Iris pigment epithelial cell (primary cell): ENCODE data around the gene HLA-DQB1.
"Not testable (repeated sequence)": the region's sequence is repeated elsewhere in the genome, so short reads cannot be mapped to it uniquely, and the experiment has no call there.

Experiments
- DNase-seq: peaks from one replicate; pipeline ENCODE4 v3.0.0-alpha.2; 2011; ENCODE audit warnings: low read depth

Gene HLA-DQB1

GRCh38 chr6:32662099-32662498, 4.4 kb downstream of the HLA-DQB1 start:
- DNase-seq = no peak

DNA sequence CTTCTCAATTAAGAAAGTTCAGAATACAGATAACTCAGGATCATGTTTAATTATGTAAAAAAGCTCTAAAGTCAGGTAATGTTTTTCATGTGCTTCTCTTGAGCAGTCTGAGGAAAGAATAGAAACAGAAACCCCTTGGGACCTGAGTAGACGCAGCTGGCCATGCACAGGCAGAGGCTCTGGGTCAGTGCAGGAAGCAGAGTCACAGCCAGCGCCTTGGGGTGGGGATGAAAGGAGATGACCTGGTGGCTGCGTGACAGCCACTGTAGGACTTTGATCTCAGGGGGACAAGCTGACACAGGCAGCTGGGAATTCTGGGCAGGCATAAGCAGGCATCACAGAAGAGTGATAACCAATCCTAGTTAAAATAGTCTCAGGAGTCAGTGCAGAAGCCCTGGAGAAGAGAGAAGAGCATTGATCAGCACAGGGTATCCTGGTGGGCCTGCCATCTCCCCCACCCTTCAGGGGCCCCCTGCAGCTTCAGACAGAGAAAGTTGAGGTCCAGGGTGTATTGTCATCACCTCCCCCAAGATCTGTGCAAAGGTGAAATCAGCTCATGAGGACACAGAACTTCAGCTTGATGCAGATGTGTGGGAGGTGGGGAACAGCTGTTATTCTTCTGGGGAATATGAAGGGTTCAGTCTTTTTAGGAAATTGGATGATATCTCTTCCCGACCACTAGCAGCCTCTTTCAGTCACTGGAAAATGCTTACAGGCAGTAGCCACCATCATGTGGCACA, 6.4 kb downstream of the HLA-DQB1 start:
- no peak for DNase-seq

DNA sequence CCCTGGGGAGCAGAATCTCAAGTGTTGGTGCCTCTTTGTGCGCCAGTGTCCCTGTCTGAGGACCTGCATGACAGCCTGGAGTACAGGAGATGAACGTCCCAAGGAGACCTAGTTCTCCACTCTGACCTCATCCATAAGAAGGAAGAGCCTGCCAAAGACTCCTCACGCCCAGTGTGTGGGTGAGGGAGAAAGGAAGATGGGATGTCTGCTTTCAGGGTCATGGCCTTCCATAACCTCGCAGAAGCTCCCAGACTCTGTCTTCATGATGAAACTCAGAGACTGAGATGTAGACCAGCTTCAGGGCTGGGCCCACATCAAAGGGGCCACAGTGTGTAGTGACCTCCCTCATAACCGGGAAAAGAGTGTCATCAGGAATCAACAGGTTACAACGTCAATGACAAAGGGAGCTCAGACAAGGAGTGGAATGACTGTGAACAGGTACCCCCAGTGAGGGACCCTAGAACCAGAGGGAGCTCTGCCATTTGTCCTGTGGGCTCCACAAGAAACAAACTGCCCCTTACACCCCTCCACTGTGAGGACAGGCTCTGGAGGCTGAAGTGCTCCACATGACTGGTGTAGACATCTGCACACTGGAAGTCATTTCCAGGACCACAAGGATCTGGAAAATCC, 8.1 kb downstream of the HLA-DQB1 start:
- no peak for DNase-seq

- not testable (repeated sequence) for DNase-seq
Observed at GRCh38 chr6:32657819-32658218, 8.6 kb downstream of the HLA-DQB1 start.

DNA sequence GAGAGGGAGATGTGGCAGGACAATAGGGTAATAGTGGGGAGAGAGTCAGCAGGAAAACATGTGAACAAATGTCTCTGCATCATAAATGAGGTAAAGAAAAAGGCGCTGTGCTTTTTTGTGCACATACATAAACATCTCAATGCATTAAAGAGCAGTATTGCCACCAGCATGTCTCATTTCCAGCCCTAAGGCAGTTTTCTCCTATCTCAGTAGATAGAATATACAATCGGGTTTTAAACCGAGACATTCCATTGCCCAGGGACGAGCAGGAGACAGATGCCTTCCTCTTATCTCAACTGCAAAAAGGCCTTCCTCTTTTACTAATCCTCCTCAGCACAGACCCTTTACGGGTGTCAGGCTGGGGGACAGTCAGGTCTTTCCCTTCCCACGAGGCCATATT, 9.1 kb downstream of the HLA-DQB1 start:
- not testable (repeated sequence) for DNase-seq

- no peak for DNase-seq
Observed at GRCh38 chr6:32655203-32655710, 11.2 kb downstream of the HLA-DQB1 start.

- no peak for DNase-seq
Observed at GRCh38 chr6:32645047-32645703, 21.3 kb downstream of the HLA-DQB1 start.

- no peak for DNase-seq
Observed at GRCh38 chr6:32643904-32644303, 22.6 kb downstream of the HLA-DQB1 start.

DNA sequence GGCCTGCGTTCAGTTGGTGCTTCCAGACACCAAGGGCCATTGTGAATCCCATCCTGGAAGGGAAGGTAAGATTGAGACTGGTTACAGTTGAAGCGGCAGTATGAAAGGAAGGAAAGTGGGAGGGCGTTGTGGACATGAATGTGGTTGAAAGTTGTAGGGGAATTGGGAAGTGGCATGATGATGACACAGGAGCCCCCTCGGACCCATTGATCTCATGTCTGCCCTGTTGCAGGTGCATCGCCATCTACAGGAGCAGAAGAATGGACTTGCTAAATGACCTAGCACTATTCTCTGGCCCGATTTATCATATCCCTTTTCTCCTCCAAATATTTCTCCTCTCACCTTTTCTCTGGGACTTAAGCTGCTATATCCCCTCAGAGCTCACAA, 23.7 kb downstream of the HLA-DQB1 start:
- no peak for DNase-seq

DNA sequence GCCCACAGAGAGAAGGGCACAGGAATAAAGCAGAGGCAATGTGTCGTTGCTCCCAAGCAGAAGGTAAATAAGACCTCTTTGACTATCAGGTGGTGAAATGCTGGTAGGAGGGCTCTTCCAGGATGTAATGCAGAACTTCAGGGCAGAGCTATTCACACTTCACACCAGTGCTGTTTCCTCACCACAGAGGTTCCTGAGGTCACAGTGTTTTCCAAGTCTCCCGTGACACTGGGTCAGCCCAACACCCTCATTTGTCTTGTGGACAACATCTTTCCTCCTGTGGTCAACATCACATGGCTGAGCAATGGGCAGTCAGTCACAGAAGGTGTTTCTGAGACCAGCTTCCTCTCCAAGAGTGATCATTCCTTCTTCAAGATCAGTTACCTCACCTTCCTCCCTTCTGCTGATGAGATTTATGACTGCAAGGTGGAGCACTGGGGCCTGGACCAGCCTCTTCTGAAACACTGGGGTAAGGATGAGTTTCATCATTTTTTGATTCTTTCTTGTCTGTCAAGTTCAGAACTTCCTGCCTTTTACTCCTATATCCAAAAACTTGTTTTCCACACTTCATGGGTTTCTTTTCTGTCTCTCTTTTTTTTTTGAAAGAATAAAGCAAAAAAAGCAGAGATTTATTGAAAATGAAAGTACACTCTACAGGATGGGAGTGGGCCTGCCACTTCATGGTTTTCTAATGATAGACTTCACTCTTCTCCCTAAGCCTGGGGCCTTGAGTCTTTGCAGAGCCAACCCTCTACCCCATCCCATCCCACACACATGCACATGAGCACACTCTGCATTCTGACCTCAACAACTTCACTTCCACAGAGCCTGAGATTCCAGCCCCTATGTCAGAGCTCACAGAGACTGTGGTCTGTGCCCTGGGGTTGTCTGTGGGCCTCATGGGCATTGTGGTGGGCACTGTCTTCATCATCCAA, 24.4 kb downstream of the HLA-DQB1 start:
- not testable (repeated sequence) for DNase-seq

DNA sequence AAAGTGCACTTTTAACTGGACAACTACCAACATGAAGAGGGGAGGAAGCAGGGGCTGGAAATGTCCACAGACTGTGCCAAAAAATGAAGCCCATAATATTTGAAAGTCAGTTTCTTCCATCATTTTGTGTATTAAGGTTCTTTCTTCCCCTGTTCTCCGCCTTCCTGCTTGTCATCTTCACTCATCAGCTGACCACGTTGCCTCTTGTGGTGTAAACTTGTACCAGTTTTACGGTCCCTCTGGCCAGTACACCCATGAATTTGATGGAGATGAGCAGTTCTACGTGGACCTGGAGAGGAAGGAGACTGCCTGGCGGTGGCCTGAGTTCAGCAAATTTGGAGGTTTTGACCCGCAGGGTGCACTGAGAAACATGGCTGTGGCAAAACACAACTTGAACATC, 25.3 kb downstream of the HLA-DQB1 start:
- no peak for DNase-seq

DNA sequence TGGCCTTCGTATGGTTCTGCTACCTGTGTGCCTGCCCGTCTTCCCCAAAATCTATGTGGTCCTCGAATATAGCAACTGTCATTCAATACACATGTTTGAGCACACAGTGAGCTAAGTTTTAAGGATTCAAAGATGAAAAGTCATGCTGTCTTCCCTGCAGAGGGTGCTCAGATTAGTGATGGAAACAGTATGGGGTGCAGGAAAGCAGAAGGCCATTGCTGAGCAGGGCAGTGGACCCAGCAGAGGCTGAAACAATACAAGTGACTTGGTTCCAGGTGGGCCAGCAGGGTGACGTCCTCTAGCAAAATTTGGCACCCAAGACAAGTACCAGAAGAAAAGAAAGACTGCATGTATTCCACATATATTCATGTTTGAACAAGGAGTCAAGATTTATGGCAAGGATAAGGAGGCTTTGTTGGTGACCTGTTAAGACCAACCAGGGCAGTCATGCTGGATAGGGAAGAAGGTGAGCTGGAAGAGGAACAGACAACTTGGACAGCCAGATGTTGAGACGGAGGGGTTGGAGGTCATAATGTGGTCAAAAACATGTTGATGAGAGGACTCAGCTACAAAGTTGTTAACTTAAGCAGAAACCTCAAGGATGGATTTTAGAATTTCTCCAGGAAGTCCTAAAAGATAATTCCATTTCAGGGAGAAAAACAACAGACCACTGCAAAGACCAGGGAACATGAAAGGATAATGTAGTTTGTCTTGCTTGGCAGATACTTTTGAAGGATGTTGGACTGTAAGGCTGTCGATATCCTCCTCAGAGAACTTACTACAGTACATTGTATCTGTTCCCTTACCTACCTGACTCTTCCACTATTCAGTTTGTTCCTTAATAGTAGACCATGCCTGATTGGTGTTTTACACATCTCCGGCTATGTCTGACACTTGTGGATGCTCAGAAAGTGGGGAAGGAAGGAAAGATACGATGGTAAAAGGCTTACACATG, 26.7 kb downstream of the HLA-DQB1 start:
- DNase-seq = no peak

GRCh38 chr6:32638532-32639219, 27.8 kb downstream of the HLA-DQB1 start:
- DNase-seq = no peak

GRCh38 chr6:32637883-32638282, 28.6 kb downstream of the HLA-DQB1 start:
- DNase-seq = no peak

- peak; percentile 10 for DNase-seq
Observed at GRCh38 chr6:32637219-32637880, 29.1 kb downstream of the HLA-DQB1 start, which contains the start of gene HLA-DQA1. Gene HLA-DQA1 (plus strand): TSS chr6:32637406. CDS start chr6:32637459, 53 bp downstream.

- DNase-seq = no peak
Observed at GRCh38 chr6:32635526-32636123, 30.8 kb downstream of the HLA-DQB1 start.

- not testable (repeated sequence) for DNase-seq
Observed at GRCh38 chr6:32629793-32630192, 36.7 kb downstream of the HLA-DQB1 start.

DNA sequence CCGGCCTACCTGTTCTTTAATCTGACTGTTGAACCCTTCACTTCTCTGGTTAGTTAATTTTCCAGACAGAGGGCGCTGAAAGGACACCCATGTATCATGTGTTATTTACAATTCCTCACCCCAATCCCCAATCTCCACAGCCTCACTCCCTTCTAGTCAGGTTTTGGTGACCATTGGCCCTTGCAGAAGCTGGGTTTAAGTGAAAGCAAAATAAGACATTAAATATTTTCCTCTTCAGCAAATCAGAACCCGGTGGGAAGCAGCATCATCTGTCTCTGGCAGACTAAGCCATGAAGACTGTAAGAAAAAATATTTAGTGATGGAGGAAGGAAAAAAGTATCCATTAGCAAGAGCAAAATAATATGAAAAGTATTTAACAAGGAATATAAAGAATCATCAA, 38.6 kb downstream of the HLA-DQB1 start:
- DNase-seq = peak; percentile 62

GRCh38 chr6:32627249-32627648, 39.2 kb downstream of the HLA-DQB1 start:
- DNase-seq = no peak
